CD4-positive, alpha-beta memory T cell (primary cell): Measurements from ENCODE around the gene MYL12B. TPM values are rescaled to one million over a fixed set of nuclear protein-coding genes. Genes with fewer than 3 reads are reported as not detected.
A peak's percentile ranks its signal among the peaks of the same experiment; 100 is the strongest.

Source experiments
- CTCF ChIA-PET: fragments of 350-600 bp; sonication (Branson Sonifier 250); formaldehyde crosslinking; loops from one replicate; lab custom pipeline; 2021; ENCODE audit warnings: inconsistent platforms; ENCODE audit not compliant: partially characterized antibody; lab: Charles Lee
- POLR2A ChIA-PET: fragments of 350-600 bp; sonication (Branson Sonifier 250); formaldehyde crosslinking; loops from one replicate; lab custom pipeline; 2021; ENCODE audit not compliant: partially characterized antibody; lab: Charles Lee
- DNase-seq, 5 donors: peaks; one replicate each; pipeline versions ENCODE4 v3.0.0 to v3.0.0-alpha.2; 2020 to 2022; ENCODE audit warnings: mixed read lengths in 1 of 5
- H3K27ac ChIP-seq: one replicate; pipeline ENCODE4 v1.7.0; 2013; ENCODE audit warnings: low read depth, low read length
- H3K27me3 ChIP-seq: 2 replicates; pipeline ENCODE4 v1.7.0; 2013; ENCODE audit warnings: mild to moderate bottlenecking, low read length, moderate library complexity; ENCODE audit not compliant: insufficient read depth
- H3K36me3 ChIP-seq: 2 replicates; pipeline ENCODE4 v1.7.0; 2013; ENCODE audit warnings: mild to moderate bottlenecking, low read length, moderate library complexity; ENCODE audit not compliant: insufficient read depth
- H3K4me1 ChIP-seq: 2 replicates; pipeline ENCODE4 v1.7.0; 2013; ENCODE audit warnings: mild to moderate bottlenecking, low read length, moderate library complexity; ENCODE audit not compliant: insufficient read depth
- H3K4me3 ChIP-seq, 2 donors: one replicate each; pipeline ENCODE4 v1.7.0; 2013; ENCODE audit warnings: low read length in 2 of 2, mild to moderate bottlenecking in 1 of 2
- H3K9me3 ChIP-seq, 2 donors: one replicate each; pipeline ENCODE4 v1.7.0; 2013; ENCODE audit warnings: low read length in 2 of 2, control low read depth in 1 of 2; ENCODE audit not compliant: control insufficient read depth in 1 of 2
- H3K27ac Mint-ChIP-seq, 7 donors: one replicate each; pipeline ENCODE4 v1.8.0; 2020 to 2021; ENCODE audit warnings: mixed read lengths in 7 of 7, mild to moderate bottlenecking in 6 of 7, inconsistent platforms in 3 of 7, moderate library complexity in 3 of 7
- H3K27me3 Mint-ChIP-seq, 2 donors: one replicate each; pipeline ENCODE4 v1.8.0; 2020 to 2021; ENCODE audit warnings: mixed read lengths in 2 of 2
- H3K36me3 Mint-ChIP-seq, 2 donors: one replicate each; pipeline ENCODE4 v1.8.0; 2020 to 2021; ENCODE audit warnings: mixed read lengths in 2 of 2, inconsistent platforms in 1 of 2, mild to moderate bottlenecking in 1 of 2
- H3K4me1 Mint-ChIP-seq, 4 donors: one replicate each; pipeline ENCODE4 v1.8.0; 2020 to 2021; ENCODE audit warnings: mixed read lengths in 4 of 4, mild to moderate bottlenecking in 1 of 4
- H3K4me3 Mint-ChIP-seq, 8 donors: one replicate each; pipeline ENCODE4 v1.8.0; 2020 to 2021; ENCODE audit warnings: mixed read lengths in 8 of 8, mild to moderate bottlenecking in 7 of 8, moderate library complexity in 6 of 8, inconsistent platforms in 3 of 8
- H3K9me3 Mint-ChIP-seq, 8 donors: one replicate each; pipeline ENCODE4 v1.8.0; 2020 to 2021; ENCODE audit warnings: mixed read lengths in 8 of 8, mild to moderate bottlenecking in 5 of 8, inconsistent platforms in 3 of 8, moderate library complexity in 1 of 8
- intact Hi-C: fragments of 100-400 bp; cut with micrococcal nuclease; formaldehyde crosslinking; loops from one replicate; pipeline ENCODE4 v1.15.1; 2023
- polyA plus RNA-seq, 2 donors: library from polyadenylated mRNA; unstranded; fragments of 300-500 nt; fragmentation: Illumina TruSeq; gene quantifications; one replicate each; pipeline ENCODE4 v1.2.3, GENCODE V29; 2021
- total RNA-seq, 2 experiments: library from RNA; stranded (reverse); gene quantifications; one replicate each; pipeline ENCODE4 v1.2.3, GENCODE V29; 2021

The MYL12B gene
- total and polyA plus RNA-seq, 4 experiments from 2014 or later = 199 to 1,169 (median 590) TPM

GRCh38 chr18:3247240-3248061, 14.5 kb upstream of the MYL12B start, which contains the start of gene MYL12A:
Gene MYL12A, plus strand, starts transcription at chr18:3247801. Its CDS starts 5,447 bp downstream, at chr18:3253248.
- no peaks in the 10 kb centered on the region for H3K27me3 Mint-ChIP-seq
- H3K4me3 Mint-ChIP-seq = peak within 1 kb of the TSS; percentile 93 to 98 (median 96)
- peaks cover 28 to 64% (median 39%) of the 10 kb centered on the region in 4 donors for H3K4me1 Mint-ChIP-seq
- POLR2A ChIA-PET = interaction anchor here (0.6 to 11.6 kb wide), 47 partner anchors 9 to 611 kb away, joined by 3 to 418 read pairs (median 8); partner anchors contain the start of genes LPIN2, MYL12B, SMCHD1 and TGIF1
- H3K27ac ChIP-seq = peak within 1 kb of the TSS; percentile 85
- H3K36me3 ChIP-seq = peaks cover 11% of the 10 kb centered on the region
- H3K27ac Mint-ChIP-seq = peak within 1 kb of the TSS; percentile 80 to 99 (median 96)
- no peaks in the 10 kb centered on the region for H3K27me3 ChIP-seq
- CTCF ChIA-PET = interaction anchor here (0.6 to 6.1 kb wide), 21 partner anchors 9 to 419 kb away, joined by 3 to 81 read pairs (median 10); partner anchors contain the start of gene MYL12B
- H3K9me3 ChIP-seq = no peaks in the 10 kb centered on the region
- intact Hi-C loops = loop anchor here (1.0 to 5.0 kb wide), 7 partner anchors 14 to 910 kb away; partner anchors contain the start of genes LPIN2, METTL4 and NDC80
- peak within 1 kb of the TSS; percentile 76 to 86 for H3K4me3 ChIP-seq
- DNase-seq = peak; percentile 85 to 90 (median 87)
- peaks cover 47% of the 10 kb centered on the region for H3K4me1 ChIP-seq
- H3K9me3 Mint-ChIP-seq = peaks cover 0 to 2% (median under 1%) of the 10 kb centered on the region in 8 donors
- H3K36me3 Mint-ChIP-seq = peaks cover 15 to 35% of the 10 kb centered on the region in 2 donors

GRCh38 chr18:3248062-3248657, 13.8 kb upstream of the MYL12B start:
- peak overlapping the region; percentile 80 to 99 (median 92) for H3K27ac Mint-ChIP-seq
- Histone ChIP-seq H3K27me3 (no peaks in the 10 kb centered on the region), H3K4me1 (peaks cover 54% of the 10 kb centered on the region), H3K4me3 (peak overlapping the region; percentile 76 to 86), H3K9me3 (no peaks in the 10 kb centered on the region), H3K36me3 (peaks cover 17% of the 10 kb centered on the region), H3K27ac (peak overlapping the region; percentile 85)
- H3K4me1 Mint-ChIP-seq = peaks cover 35 to 71% (median 46%) of the 10 kb centered on the region in 4 donors
- ChIA-PET CTCF (interaction anchor here (1.0 to 6.1 kb wide), 15 partner anchors 12 to 418 kb away, joined by 3 to 81 read pairs (median 10); partner anchors contain the start of gene MYL12B), POLR2A (interaction anchor here (0.8 to 11.6 kb wide), 38 partner anchors 8 to 612 kb away, joined by 3 to 418 read pairs (median 10); partner anchors contain the start of genes LPIN2, MYL12B, SMCHD1 and TGIF1)
- no peaks in the 10 kb centered on the region for H3K9me3 Mint-ChIP-seq
- no peaks in the 10 kb centered on the region for H3K27me3 Mint-ChIP-seq
- H3K4me3 Mint-ChIP-seq = peak overlapping the region; percentile 93 to 98 (median 96)
- peaks cover 19 to 42% of the 10 kb centered on the region in 2 donors for H3K36me3 Mint-ChIP-seq
- intact Hi-C loops = loop anchor here (1.0 to 5.0 kb wide), 2 partner anchors 13 to 911 kb away; no protein-coding TSS in a partner anchor
- peak in 3 of 5 donors; percentile 8 to 56 (median 31) for DNase-seq

GRCh38 chr18:3248658-3249359, 13.1 kb upstream of the MYL12B start:
- Histone ChIP-seq H3K27me3 (no peaks in the 10 kb centered on the region), H3K9me3 (no peaks in the 10 kb centered on the region), H3K27ac (peak overlapping the region; percentile 85), H3K36me3 (peaks cover 24% of the 10 kb centered on the region), H3K4me1 (peaks cover 60% of the 10 kb centered on the region), H3K4me3 (peak overlapping the region; percentile 76 to 86)
- POLR2A ChIA-PET = interaction anchor here (0.8 to 11.6 kb wide), 32 partner anchors 7 to 612 kb away, joined by 3 to 418 read pairs (median 10); partner anchors contain the start of genes LPIN2, MYL12B, SMCHD1 and TGIF1
- H3K27me3 Mint-ChIP-seq = no peaks in the 10 kb centered on the region
- peak overlapping the region; percentile 80 to 99 (median 92) for H3K27ac Mint-ChIP-seq
- H3K4me3 Mint-ChIP-seq = peak overlapping the region; percentile 93 to 98 (median 96)
- H3K36me3 Mint-ChIP-seq = peaks cover 26 to 49% of the 10 kb centered on the region in 2 donors
- CTCF ChIA-PET = interaction anchor here (1.0 to 6.1 kb wide), 13 partner anchors 12 to 345 kb away, joined by 3 to 81 read pairs (median 10); partner anchors contain the start of gene MYL12B
- H3K4me1 Mint-ChIP-seq = peaks cover 41 to 78% (median 52%) of the 10 kb centered on the region in 4 donors
- DNase-seq = peak; percentile 48 to 60 (median 57)
- intact Hi-C loops = loop anchor here (1.0 to 5.0 kb wide), 2 partner anchors 12 to 912 kb away; no protein-coding TSS in a partner anchor
- no peaks in the 10 kb centered on the region for H3K9me3 Mint-ChIP-seq

- H3K9me3 ChIP-seq = no peaks in the 10 kb centered on the region
- Mint-ChIP-seq H3K27me3 (no peaks in the 10 kb centered on the region), H3K9me3 (no peaks in the 10 kb centered on the region), H3K4me3 (peak overlapping the region; percentile 93 to 98 (median 96)), H3K4me1 (peaks cover 47 to 87% (median 56%) of the 10 kb centered on the region in 4 donors), H3K36me3 (peaks cover 40 to 63% of the 10 kb centered on the region in 2 donors), H3K27ac (peak overlapping the region; percentile 80 to 99 (median 92))
- peaks cover 67% of the 10 kb centered on the region for H3K4me1 ChIP-seq
- no peaks in the 10 kb centered on the region for H3K27me3 ChIP-seq
- peaks cover 40% of the 10 kb centered on the region for H3K36me3 ChIP-seq
- CTCF ChIA-PET = interaction anchor here (1.0 to 1.8 kb wide), 9 partner anchors 10 to 346 kb away, joined by 3 to 7 read pairs (median 4); partner anchors contain the start of gene MYL12B
- DNase-seq = no peak
- peak overlapping the region; percentile 37 to 41 for H3K4me3 ChIP-seq
- peak overlapping the region; percentile 51 for H3K27ac ChIP-seq
- intact Hi-C loops = no loop called here
- POLR2A ChIA-PET = interaction anchor here (0.6 to 11.6 kb wide), 11 partner anchors 13 to 611 kb away, joined by 3 to 418 read pairs (median 4); partner anchors contain the start of gene MYL12B
These were observed 11.5 kb upstream of the MYL12B start for GRCh38 chr18:3250237-3251107.

GRCh38 chr18:3251249-3251962, 10.5 kb upstream of the MYL12B start:
- Mint-ChIP-seq H3K4me3 (peak overlapping the region; percentile 32 to 85 (median 72)), H3K36me3 (peaks cover 50 to 66% of the 10 kb centered on the region in 2 donors), H3K27me3 (no peaks in the 10 kb centered on the region), H3K9me3 (no peaks in the 10 kb centered on the region), H3K27ac (peak overlapping the region; percentile 48 to 85 (median 76)), H3K4me1 (peaks cover 47 to 87% (median 56%) of the 10 kb centered on the region in 4 donors)
- intact Hi-C loops = no loop called here
- H3K27ac ChIP-seq = peak overlapping the region; percentile 49
- no peak for DNase-seq
- peak overlapping the region in 1 of 2 donors; percentile 23 for H3K4me3 ChIP-seq
- H3K4me1 ChIP-seq = peaks cover 70% of the 10 kb centered on the region
- POLR2A ChIA-PET = interaction anchor here (0.6 to 11.6 kb wide), 11 partner anchors 12 to 408 kb away, joined by 3 to 418 read pairs (median 4); partner anchors contain the start of gene MYL12B
- no peaks in the 10 kb centered on the region for H3K27me3 ChIP-seq
- H3K9me3 ChIP-seq = no peaks in the 10 kb centered on the region
- CTCF ChIA-PET = interaction anchor here (0.8 to 1.8 kb wide), 9 partner anchors 9 to 345 kb away, joined by 3 to 7 read pairs (median 3); partner anchors contain the start of gene MYL12B
- peaks cover 49% of the 10 kb centered on the region for H3K36me3 ChIP-seq
